ENCODE results near the gene OR10G3. TPM values are rescaled to one million over a fixed set of nuclear protein-coding genes. Genes with fewer than 3 reads are reported as not detected.

OR10G3 gene
- total and polyA plus RNA-seq, 2 experiments from 2014 or later, result not detected

GRCh38 chr14:21525571-21525961, 54.3 kb downstream of the OR10G3 start (continued):
- TF ChIP-seq ZNF462 (CRISPR knock-in tag; IDR thresholded peaks at IDR 0.05), result no peak
- TF ChIP-seq CREB1 (CRISPR knock-in tag; IDR thresholded peaks at IDR 0.05; ENCODE audit: low read depth), result no peak
- no peak for TF ChIP-seq JUNB (IDR thresholded peaks at IDR 0.05; ENCODE audit: unreplicated experiment)
- no peak for TF ChIP-seq POLR2AphosphoS5 (IDR thresholded peaks at IDR 0.05; ENCODE audit: low read depth)

- Histone ChIP-seq H3K36me3 (ENCODE audit: insufficient read depth) (peaks cover 30% of the 10 kb centered on the region), H3K4me2 (peak overlapping the region; percentile 85), H2AFZ (no peak overlapping the region), H3K79me2 (replicated peaks; ENCODE audit: insufficient read depth) (peaks cover 68% of the 10 kb centered on the region), H4K20me1 (replicated peaks; ENCODE audit: insufficient read depth) (peaks cover 20% of the 10 kb centered on the region), H3K4me3 (peak overlapping the region; percentile 74), H3F3A (replicated peaks; ENCODE audit: low read depth) (peaks cover 36% of the 10 kb centered on the region), H3K9me2 (ENCODE audit: insufficient read depth) (no peaks in the 10 kb centered on the region), H3K4me1 (ENCODE audit: insufficient read depth) (peaks cover 78% of the 10 kb centered on the region), H3K27ac (ENCODE audit: low read depth) (peak overlapping the region; percentile 84), H3K27me3 (ENCODE audit: insufficient read depth) (no peaks in the 10 kb centered on the region)
- no peak for DNase-seq (ENCODE audit: low spot score)
- Mint-ChIP-seq H3K4me1 (peaks cover 84% of the 10 kb centered on the region), H3K27ac (peak overlapping the region; percentile 95), H3K36me3 (ENCODE audit: low read depth) (peaks cover 77% of the 10 kb centered on the region), H3K4me3 (peak overlapping the region; percentile 83), H3K27me3 (ENCODE audit: insufficient read depth, low read depth, poor library complexity) (peaks cover 38% of the 10 kb centered on the region), H3K9me3 (no peaks in the 10 kb centered on the region; the same call in 1 of the 3 replicates)
- ATAC-seq, result no peak
- no peak for TF ChIP-seq CREB1 (CRISPR knock-in tag; IDR thresholded peaks at IDR 0.05; ENCODE audit: low read depth)
- no peak for TF ChIP-seq REST (IDR thresholded peaks at IDR 0.05; ENCODE audit: unreplicated experiment)
- TF ChIP-seq EZH2phosphoT487 (IDR thresholded peaks at IDR 0.05; ENCODE audit: unreplicated experiment), result no peak
- TF ChIP-seq STAT1 (IDR thresholded peaks at IDR 0.05; ENCODE audit: unreplicated experiment), result no peak
- TF ChIP-seq POLR2AphosphoS5 (IDR thresholded peaks at IDR 0.05; ENCODE audit: low read depth), result no peak; the same call in 1 of the 2 replicates
- no peak for TF ChIP-seq NANOG (IDR thresholded peaks at IDR 0.05; ENCODE audit: borderline replicate concordance)
- TF ChIP-seq EZH2 (IDR thresholded peaks at IDR 0.05; ENCODE audit: low read depth, unreplicated experiment), result no peak
- no peak for TF ChIP-seq ZNF331 (CRISPR knock-in tag; IDR thresholded peaks at IDR 0.05; ENCODE audit: low read depth)
- no peak for TF ChIP-seq ETS1 (IDR thresholded peaks at IDR 0.05)
Measured at GRCh38 chr14:21524575-21525490, 55.0 kb downstream of the OR10G3 start.

Measured in GM23338 (cell line).